GM18507 (cell line): ENCODE results near the gene SCTR.

Experiments used
- DNase-seq: peaks from one replicate; pipeline ENCODE4 v3.0.0; 2011; ENCODE audit warnings: low read depth; ENCODE audit not compliant: insufficient read length; ENCODE audit errors: extremely low spot score
- FAIRE-seq: peaks from 2 replicates; lab custom pipeline; 2011; peaks lifted over from hg19 to GRCh38; lab: Jason Lieb, UNC

SCTR gene

GRCh38 chr2:119460076-119460475 is 64.2 kb downstream of the SCTR start:
- no peak for DNase-seq
- no peak for FAIRE-seq

- FAIRE-seq = no peak
Observed at GRCh38 chr2:119455066-119455718, 69.1 kb downstream of the SCTR start.

DNA sequence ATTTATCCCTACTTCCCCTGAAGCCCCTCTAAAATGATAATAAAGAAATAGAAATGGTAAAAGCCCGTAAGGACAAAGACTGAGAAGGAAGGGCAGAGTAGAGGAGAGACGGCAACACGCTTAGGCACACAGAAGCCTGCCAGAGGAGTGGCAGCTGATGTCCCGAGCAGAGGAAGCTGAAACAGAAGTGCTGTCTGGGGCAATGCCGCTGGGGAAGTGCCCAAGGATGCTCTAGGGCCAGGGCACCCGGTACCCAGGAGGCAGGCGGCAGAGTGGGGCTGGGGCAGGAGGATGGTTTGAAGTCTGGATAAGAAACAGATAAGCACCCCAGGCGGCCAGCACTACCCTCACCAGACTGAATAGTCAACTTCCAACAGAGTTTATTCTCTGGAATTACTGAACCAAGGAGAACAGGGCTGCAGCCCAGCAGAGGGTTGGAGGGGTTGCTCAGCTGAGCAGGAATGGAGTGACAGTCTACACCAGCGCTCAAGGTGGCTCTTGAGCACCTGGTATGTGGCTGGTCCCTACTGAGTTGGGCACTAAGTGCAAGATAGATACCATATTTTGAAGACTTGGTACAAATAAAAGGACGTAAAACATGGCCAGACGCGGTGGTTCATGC is 70.2 kb downstream of the SCTR start:
- FAIRE-seq (no peak), DNase-seq (no peak)

More at GRCh38 chr2:119455066-119455718, 69.1 kb downstream of the SCTR start:
- no peak for DNase-seq

- no peak for FAIRE-seq
- no peak for DNase-seq
Observed at GRCh38 chr2:119451336-119452050, 72.8 kb downstream of the SCTR start.

- no peak for FAIRE-seq
- no peak for DNase-seq
Observed at GRCh38 chr2:119449521-119449920, 74.8 kb downstream of the SCTR start.

DNA sequence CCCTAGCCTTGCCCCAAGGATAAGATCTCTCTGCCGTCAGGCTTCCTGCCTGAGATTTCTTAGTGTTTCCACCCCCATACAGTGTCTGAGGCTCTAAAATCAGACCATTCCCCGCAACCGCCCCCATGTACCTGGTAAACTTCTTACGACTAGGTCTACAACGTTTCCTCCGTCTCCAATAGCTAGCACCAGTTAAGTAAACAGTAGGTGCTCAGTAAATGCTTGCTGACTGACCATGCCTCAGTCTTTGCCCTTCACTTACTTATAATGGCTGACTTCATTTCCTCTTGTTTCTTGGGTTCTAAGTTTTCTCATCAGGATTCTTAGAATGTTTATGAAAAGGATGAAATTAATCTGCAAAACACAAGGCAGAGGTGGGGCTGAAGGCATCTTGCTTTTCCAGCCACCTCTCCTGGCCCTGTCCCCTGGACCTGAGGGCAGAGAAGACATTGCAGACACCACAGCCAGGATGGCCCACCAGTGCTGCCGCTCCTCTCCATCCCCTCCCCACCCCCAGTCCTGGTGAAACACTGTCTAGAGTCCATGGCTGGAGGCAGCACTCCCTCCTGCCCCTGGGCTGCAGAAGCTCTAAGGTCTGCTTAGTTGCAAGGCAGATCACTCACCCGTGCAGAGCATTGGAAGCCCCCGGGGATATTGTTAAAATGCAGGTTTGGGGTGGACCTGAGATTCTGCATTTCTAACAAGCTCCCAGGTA is 75.7 kb downstream of the SCTR start:
- DNase-seq = no peak
- FAIRE-seq = no peak

- FAIRE-seq (no peak), DNase-seq (no peak)
Observed at GRCh38 chr2:119446037-119446436, 78.2 kb downstream of the SCTR start.

DNA sequence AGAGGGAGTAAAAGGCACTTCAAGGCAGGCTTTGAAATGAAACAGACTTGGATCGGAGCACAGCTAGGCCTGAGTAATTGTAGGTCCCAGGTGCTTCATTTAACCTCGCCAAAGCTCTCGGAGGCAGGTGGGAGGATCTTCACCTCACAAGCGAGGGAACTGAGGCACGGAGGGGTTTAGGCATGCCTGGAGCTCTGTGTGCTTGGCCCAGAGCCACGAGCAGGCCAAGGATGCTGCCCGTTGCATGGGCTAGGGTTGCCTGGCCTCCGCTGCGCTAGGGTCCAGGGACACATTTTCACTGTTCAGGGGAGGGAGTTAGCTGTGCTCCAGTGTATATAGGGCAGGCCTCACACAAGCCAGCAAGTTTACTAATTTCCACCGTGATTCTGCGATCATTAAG is 81.4 kb downstream of the SCTR start:
- no peak for FAIRE-seq
- no peak for DNase-seq

DNA sequence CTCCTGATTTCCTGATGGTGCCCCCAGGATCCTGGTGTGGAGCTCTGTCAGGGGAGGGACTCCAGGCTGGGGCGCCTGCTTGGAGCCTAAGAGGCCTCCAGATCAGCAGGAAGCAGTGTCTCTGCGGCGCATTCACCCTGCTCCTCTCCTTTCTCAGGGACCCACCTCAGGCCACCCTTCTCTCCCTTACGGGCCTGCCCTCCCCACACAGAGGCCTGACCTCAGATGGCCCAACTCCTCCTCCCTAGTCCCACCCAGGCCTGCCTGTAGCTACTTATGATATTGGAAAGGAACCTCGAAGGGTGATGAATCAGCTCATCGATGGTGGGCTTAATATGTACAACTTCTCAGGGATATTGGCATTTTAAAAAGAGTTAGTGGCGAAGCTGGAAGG is 82.1 kb downstream of the SCTR start:
- no peak for FAIRE-seq
- DNase-seq = no peak

- no peak for FAIRE-seq
Observed at GRCh38 chr2:119441376-119442225, 82.7 kb downstream of the SCTR start.

GRCh38 chr2:119440873-119441272 is 83.4 kb downstream of the SCTR start:
- FAIRE-seq (no peak), DNase-seq (no peak)

More at GRCh38 chr2:119441376-119442225, 82.7 kb downstream of the SCTR start:
- no peak for DNase-seq

DNA sequence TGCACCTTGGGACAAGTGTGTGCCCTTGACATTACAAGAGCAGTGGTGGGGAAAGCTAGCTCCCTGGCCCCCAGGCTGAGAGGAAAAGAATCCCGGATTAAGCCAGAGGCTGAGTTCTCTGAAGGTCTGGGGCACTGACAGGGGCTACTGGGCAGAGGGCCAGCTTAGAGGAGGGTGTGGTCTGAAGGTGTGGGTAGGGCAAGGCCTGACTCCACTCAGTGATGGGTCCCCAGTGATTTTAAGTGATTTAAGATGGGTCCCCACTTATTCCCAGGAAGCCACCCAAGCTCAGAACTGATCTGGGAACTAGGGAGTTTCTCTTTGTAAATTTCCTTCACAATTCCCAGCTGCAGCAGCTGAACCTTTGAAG is 83.8 kb downstream of the SCTR start:
- no peak for DNase-seq
- FAIRE-seq = no peak

GRCh38 chr2:119439574-119440500 is 84.4 kb downstream of the SCTR start:
- no peak for DNase-seq
- no peak for FAIRE-seq

- no peak for DNase-seq
- no peak for FAIRE-seq
Observed at GRCh38 chr2:119438726-119439284, 85.5 kb downstream of the SCTR start.

- no peak for DNase-seq
- FAIRE-seq = no peak
Observed at GRCh38 chr2:119438128-119438656, 86.1 kb downstream of the SCTR start.

DNA sequence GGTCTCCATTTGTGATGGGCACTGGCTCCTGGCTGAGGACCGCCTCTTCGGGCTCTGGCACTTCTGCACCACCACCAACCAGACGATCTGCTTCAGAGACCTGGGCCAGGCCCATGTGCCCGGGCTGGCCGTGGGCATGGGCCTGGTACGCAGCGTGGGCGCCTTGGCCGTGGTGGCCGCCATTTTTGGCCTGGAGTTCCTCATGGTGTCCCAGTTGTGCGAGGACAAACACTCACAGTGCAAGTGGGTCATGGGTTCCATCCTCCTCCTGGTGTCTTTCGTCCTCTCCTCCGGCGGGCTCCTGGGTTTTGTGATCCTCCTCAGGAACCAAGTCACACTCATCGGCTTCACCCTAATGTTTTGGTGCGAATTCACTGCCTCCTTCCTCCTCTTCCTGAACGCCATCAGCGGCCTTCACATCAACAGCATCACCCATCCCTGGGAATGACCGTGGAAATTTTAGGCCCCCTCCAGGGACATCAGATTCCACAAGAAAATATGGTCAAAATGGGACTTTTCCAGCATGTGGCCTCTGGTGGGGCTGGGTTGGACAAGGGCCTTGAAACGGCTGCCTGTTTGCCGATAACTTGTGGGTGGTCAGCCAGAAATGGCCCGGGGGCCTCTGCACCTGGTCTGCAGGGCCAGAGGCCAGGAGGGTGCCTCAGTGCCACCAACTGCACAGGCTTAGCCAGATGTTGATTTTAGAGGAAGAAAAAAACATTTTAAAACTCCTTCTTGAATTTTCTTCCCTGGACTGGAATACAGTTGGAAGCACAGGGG is 87.1 kb downstream of the SCTR start:
- DNase-seq = no peak
- no peak for FAIRE-seq

GRCh38 chr2:119435953-119436297 is 88.4 kb downstream of the SCTR start:
- no peak for DNase-seq
- no peak for FAIRE-seq
